Ishikawa (cell line): ENCODE measurements around the gene FDX2.

Experiments
- CEBPB ChIP-seq: IDR thresholded peaks from 2 replicates; pipeline ENCODE4 v1.6.1; 2012
- CREB1 ChIP-seq: IDR thresholded peaks from 2 replicates; pipeline ENCODE4 v1.6.1; 2012; ENCODE audit warnings: low read depth
- EGR1 ChIP-seq: IDR thresholded peaks from 2 replicates; pipeline ENCODE4 v1.6.1; 2012
- EP300 ChIP-seq: IDR thresholded peaks from 2 replicates; pipeline ENCODE4 v1.6.1; 2012; ENCODE audit warnings: borderline replicate concordance
- FOXM1 ChIP-seq: IDR thresholded peaks from 2 replicates; pipeline ENCODE4 v1.6.1; 2012; ENCODE audit warnings: low read depth, borderline replicate concordance
- NFIC ChIP-seq: IDR thresholded peaks from 2 replicates; pipeline ENCODE4 v1.6.1; 2012
- RAD21 ChIP-seq: IDR thresholded peaks from 2 replicates; pipeline ENCODE4 v1.6.1; 2012; ENCODE audit warnings: low read depth
- REST ChIP-seq: IDR thresholded peaks from 2 replicates; pipeline ENCODE4 v1.6.1; 2012; ENCODE audit warnings: low read depth, mild to moderate bottlenecking
- TAF1 ChIP-seq: IDR thresholded peaks from 2 replicates; pipeline ENCODE4 v1.6.1; 2012; ENCODE audit warnings: low read depth, mild to moderate bottlenecking
- TCF12 ChIP-seq: IDR thresholded peaks from 2 replicates; pipeline ENCODE4 v1.6.1; 2012; ENCODE audit warnings: low read depth
- TEAD4 ChIP-seq: IDR thresholded peaks from 2 replicates; pipeline ENCODE4 v1.6.1; 2012
- YY1 ChIP-seq: IDR thresholded peaks from 2 replicates; pipeline ENCODE4 v1.6.1; 2012; ENCODE audit warnings: low read depth
- ZBTB7A ChIP-seq: IDR thresholded peaks from 2 replicates; pipeline ENCODE4 v1.6.1; 2012; ENCODE audit warnings: low read depth
- TF ChIP-seq, protein P1 (sequence below): IDR thresholded peaks from 2 replicates; pipeline ENCODE4 v1.6.1; 2012
- TF ChIP-seq, protein P2 (sequence below): IDR thresholded peaks from 2 replicates; pipeline ENCODE4 v1.6.1; 2012

The FDX2 gene

GRCh38 chr19:10269333-10270179, 46.3 kb downstream of the FDX2 start:
- peak; percentile 77 for TF ChIP-seq ZBTB7A
- TF ChIP-seq YY1 = no peak
- no peak for TF ChIP-seq REST
- TF ChIP-seq TAF1 = no peak
- no peak for TF ChIP-seq TCF12
- TF ChIP-seq, protein P1, sequence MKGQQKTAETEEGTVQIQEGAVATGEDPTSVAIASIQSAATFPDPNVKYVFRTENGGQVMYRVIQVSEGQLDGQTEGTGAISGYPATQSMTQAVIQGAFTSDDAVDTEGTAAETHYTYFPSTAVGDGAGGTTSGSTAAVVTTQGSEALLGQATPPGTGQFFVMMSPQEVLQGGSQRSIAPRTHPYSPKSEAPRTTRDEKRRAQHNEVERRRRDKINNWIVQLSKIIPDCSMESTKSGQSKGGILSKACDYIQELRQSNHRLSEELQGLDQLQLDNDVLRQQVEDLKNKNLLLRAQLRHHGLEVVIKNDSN = no peak
- TF ChIP-seq RAD21 = peak; percentile 95
- TF ChIP-seq, protein P2, sequence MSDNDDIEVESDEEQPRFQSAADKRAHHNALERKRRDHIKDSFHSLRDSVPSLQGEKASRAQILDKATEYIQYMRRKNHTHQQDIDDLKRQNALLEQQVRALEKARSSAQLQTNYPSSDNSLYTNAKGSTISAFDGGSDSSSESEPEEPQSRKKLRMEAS = peak; percentile 19; the same call in 1 of the 2 replicates
- no peak for TF ChIP-seq FOXM1
- TF ChIP-seq CREB1 = no peak
- TF ChIP-seq CEBPB = no peak
- TF ChIP-seq EGR1 = no peak
- TF ChIP-seq TEAD4 = no peak
- TF ChIP-seq NFIC = peak; percentile 72
- TF ChIP-seq EP300 = no peak

GRCh38 chr19:10268071-10268470, 47.7 kb downstream of the FDX2 start:
- TF ChIP-seq REST (no peak), EP300 (no peak), NFIC (no peak), FOXM1 (no peak), RAD21 (no peak), CEBPB (no peak), YY1 (no peak), TAF1 (no peak), EGR1 (no peak)
- TF ChIP-seq, protein P2 = no peak
- TF ChIP-seq, protein P1 = no peak

DNA sequence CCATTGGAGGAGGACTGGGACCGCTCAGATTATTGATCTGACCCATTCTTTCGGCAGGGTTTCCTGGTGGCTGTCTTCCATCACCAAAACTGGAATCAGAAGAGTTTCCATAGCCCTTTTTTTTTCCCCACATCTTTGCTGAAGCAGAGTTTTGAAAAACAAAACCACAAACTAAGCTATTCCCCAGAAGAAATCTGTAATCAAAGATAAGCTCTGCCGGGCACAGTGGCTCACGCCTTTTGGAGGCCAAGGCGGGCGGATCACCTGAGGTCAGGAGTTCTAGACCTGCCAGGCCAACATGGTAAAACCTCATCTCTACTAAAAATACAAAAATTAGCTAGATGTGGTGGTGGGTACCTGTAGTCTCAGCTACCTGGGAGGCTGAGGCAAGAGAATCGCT, 49.1 kb downstream of the FDX2 start:
- TF ChIP-seq TCF12 (no peak), ZBTB7A (no peak), EP300 (no peak), CEBPB (no peak), FOXM1 (no peak), NFIC (no peak)
- TF ChIP-seq, protein P2 = no peak

- TF ChIP-seq EP300 (no peak), TAF1 (no peak), TCF12 (no peak), EGR1 (no peak), TEAD4 (no peak), RAD21 (no peak), CEBPB (no peak), REST (no peak), FOXM1 (no peak), CREB1 (no peak), NFIC (no peak), YY1 (no peak), ZBTB7A (no peak)
- TF ChIP-seq, protein P2 = no peak
- TF ChIP-seq, protein P1 = no peak
Measured at GRCh38 chr19:10262771-10263170, 53.0 kb downstream of the FDX2 start.
